Stomach smooth muscle (tissue), 2 donors: ENCODE data around the gene MPHOSPH8.

ENCODE experiments used
- H3K27ac ChIP-seq: one replicate; pipeline ENCODE4 v1.7.0; 2013; ENCODE audit warnings: mild to moderate bottlenecking, low read length, inconsistent platforms
- H3K27me3 ChIP-seq, 2 donors: one replicate each; pipeline ENCODE4 v1.7.0; 2013; ENCODE audit warnings: low read length in 2 of 2; ENCODE audit not compliant: insufficient read depth in 2 of 2, control insufficient read depth in 1 of 2
- H3K36me3 ChIP-seq, 2 donors: one replicate each; pipeline ENCODE4 v1.7.0; 2013; ENCODE audit warnings: low read length in 2 of 2; ENCODE audit not compliant: control insufficient read depth in 2 of 2, insufficient read depth in 2 of 2
- H3K4me1 ChIP-seq: one replicate; pipeline ENCODE4 v1.7.0; 2013; ENCODE audit warnings: low read length; ENCODE audit not compliant: control insufficient read depth, insufficient read depth
- H3K4me3 ChIP-seq, 2 donors: one replicate each; pipeline ENCODE4 v1.7.0; 2013; ENCODE audit warnings: low read length in 2 of 2
- H3K9ac ChIP-seq, 2 donors: one replicate each; pipeline ENCODE4 v1.7.0; 2013; ENCODE audit warnings: low read length in 2 of 2, mild to moderate bottlenecking in 1 of 2
- H3K9me3 ChIP-seq, 2 donors: one replicate each; pipeline ENCODE4 v1.7.0; 2013; ENCODE audit warnings: low read length in 2 of 2; ENCODE audit not compliant: control insufficient read depth in 2 of 2
- donor health status: healthy.
- donor health status: Pancreatic carcinoma.

The MPHOSPH8 gene

GRCh38 chr13:19663416-19663979 lies 30.0 kb downstream of the MPHOSPH8 start:
- no peaks in the 10 kb centered on the region for H3K9me3 ChIP-seq
- H3K9ac ChIP-seq = no peak overlapping the region
- H3K27ac ChIP-seq = no peak overlapping the region
- no peaks in the 10 kb centered on the region for H3K27me3 ChIP-seq
- H3K4me1 ChIP-seq = no peaks in the 10 kb centered on the region
- H3K36me3 ChIP-seq = peaks cover 55 to 59% of the 10 kb centered on the region in 2 donors
- no peak overlapping the region for H3K4me3 ChIP-seq

GRCh38 chr13:19664481-19665230 lies 31.2 kb downstream of the MPHOSPH8 start:
- H3K9ac ChIP-seq = no peak overlapping the region
- no peak overlapping the region for H3K4me3 ChIP-seq
- no peaks in the 10 kb centered on the region for H3K27me3 ChIP-seq
- no peaks in the 10 kb centered on the region for H3K9me3 ChIP-seq
- peaks cover 61 to 64% of the 10 kb centered on the region in 2 donors for H3K36me3 ChIP-seq
- H3K27ac ChIP-seq = no peak overlapping the region
- H3K4me1 ChIP-seq = no peaks in the 10 kb centered on the region

GRCh38 chr13:19665427-19665859 lies 32.0 kb downstream of the MPHOSPH8 start:
- Histone ChIP-seq H3K27me3 (no peaks in the 10 kb centered on the region), H3K4me3 (no peak overlapping the region), H3K27ac (no peak overlapping the region), H3K9me3 (no peaks in the 10 kb centered on the region), H3K36me3 (peaks cover 68 to 69% of the 10 kb centered on the region in 2 donors), H3K4me1 (no peaks in the 10 kb centered on the region), H3K9ac (no peak overlapping the region)

DNA sequence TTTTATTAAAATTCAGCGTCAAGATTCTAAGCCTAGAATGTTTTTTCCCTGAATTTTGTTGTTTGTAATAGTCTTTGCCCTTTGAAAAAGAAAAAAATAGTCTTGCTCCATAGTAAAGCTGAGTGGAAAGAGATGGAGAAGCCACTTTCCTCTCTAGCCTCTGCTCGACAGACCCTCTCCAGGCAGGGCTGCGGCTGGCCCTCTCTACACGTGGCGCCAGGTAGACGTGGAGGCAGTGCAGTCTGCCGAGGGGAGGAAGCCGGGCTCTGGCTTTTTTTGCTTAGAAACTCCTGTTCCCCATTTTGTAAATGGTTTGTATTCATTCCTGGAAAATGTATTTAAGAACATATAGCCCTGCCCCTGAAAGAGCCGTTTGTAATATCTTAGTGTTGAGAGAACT lies 35.3 kb downstream of the MPHOSPH8 start:
- Histone ChIP-seq H3K4me3 (no peak overlapping the region), H3K36me3 (peaks cover 64 to 67% of the 10 kb centered on the region in 2 donors), H3K4me1 (no peaks in the 10 kb centered on the region), H3K27ac (no peak overlapping the region), H3K27me3 (no peaks in the 10 kb centered on the region), H3K9me3 (no peaks in the 10 kb centered on the region), H3K9ac (no peak overlapping the region)

DNA sequence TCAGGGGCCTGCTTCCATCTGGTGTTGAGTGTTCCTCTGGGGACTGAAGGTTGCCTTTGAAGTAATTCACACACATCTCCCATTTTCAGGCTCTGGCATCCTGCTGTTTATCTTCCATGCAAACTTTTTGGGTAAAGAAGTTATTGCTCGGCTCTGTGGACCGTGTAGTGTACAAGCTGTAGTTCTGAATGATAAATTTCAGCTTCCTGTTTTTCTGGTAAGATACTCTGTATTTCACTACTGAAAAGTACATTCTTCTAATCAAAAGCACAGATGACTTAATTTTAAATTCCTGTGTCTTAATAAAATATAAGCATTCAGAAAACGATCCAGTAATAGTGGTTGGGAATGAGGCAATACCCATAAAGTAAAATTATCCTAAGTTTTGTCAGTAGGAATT lies 36.7 kb downstream of the MPHOSPH8 start:
- Histone ChIP-seq H3K9me3 (no peaks in the 10 kb centered on the region), H3K9ac (no peak overlapping the region), H3K4me3 (no peak overlapping the region), H3K27me3 (no peaks in the 10 kb centered on the region), H3K36me3 (peaks cover 66 to 68% of the 10 kb centered on the region in 2 donors), H3K27ac (no peak overlapping the region), H3K4me1 (no peaks in the 10 kb centered on the region)

DNA sequence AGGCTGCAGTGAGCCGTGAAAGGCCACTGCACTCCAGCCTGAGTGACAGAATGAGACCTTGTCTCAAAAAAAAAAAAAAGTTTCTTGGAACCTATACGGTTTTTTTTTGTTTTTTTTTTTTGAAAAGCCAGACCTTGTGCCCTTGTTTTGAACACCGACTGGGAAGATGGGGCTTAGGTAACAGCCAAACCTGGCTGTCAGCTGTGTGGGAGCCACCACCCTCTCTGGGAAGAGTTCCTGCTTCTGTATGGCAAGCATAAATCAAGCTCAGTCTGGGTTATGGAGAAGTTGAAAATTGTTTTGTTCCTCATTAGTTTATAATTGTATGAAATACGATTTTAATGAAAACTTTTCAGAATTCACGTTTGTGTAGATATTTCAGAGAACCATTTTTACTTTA lies 39.5 kb downstream of the MPHOSPH8 start:
- H3K27me3 ChIP-seq = no peaks in the 10 kb centered on the region
- no peaks in the 10 kb centered on the region for H3K4me1 ChIP-seq
- no peaks in the 10 kb centered on the region for H3K9me3 ChIP-seq
- peaks cover 56 to 64% of the 10 kb centered on the region in 2 donors for H3K36me3 ChIP-seq
- no peak overlapping the region for H3K27ac ChIP-seq
- no peak overlapping the region for H3K4me3 ChIP-seq
- no peak overlapping the region for H3K9ac ChIP-seq

- Histone ChIP-seq H3K4me1 (no peaks in the 10 kb centered on the region), H3K36me3 (peaks cover 55 to 59% of the 10 kb centered on the region in 2 donors), H3K27me3 (no peaks in the 10 kb centered on the region), H3K4me3 (no peak overlapping the region), H3K27ac (no peak overlapping the region), H3K9me3 (no peaks in the 10 kb centered on the region), H3K9ac (no peak overlapping the region)
Measured at GRCh38 chr13:19673473-19674430, 40.3 kb downstream of the MPHOSPH8 start.

GRCh38 chr13:19674898-19675297 lies 41.4 kb downstream of the MPHOSPH8 start:
- H3K36me3 ChIP-seq = peaks cover 44 to 48% of the 10 kb centered on the region in 2 donors
- H3K9ac ChIP-seq = no peak overlapping the region
- no peaks in the 10 kb centered on the region for H3K9me3 ChIP-seq
- H3K4me1 ChIP-seq = no peaks in the 10 kb centered on the region
- no peaks in the 10 kb centered on the region for H3K27me3 ChIP-seq
- no peak overlapping the region for H3K27ac ChIP-seq
- no peak overlapping the region for H3K4me3 ChIP-seq

DNA sequence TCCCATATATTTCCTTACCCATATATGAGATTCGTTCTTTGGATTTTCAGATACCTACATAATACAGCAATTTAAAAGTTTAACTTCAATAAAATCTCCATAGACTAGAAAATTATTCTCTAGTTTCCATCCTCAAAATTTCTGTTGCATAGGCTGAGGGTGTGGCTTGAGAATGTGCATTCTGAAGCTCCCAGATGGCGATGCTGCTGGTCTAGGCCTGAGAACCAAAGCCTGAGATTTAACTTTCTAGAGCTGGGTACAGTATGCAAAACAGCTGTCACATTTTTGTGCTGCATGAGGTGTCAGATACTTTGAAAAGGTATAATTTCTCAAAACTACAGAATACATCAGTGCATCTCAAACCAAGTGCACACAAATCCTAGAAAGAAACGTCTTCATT lies 42.7 kb downstream of the MPHOSPH8 start:
- Histone ChIP-seq H3K9me3 (no peaks in the 10 kb centered on the region), H3K27ac (no peak overlapping the region), H3K4me3 (no peak overlapping the region), H3K36me3 (peaks cover 32 to 43% of the 10 kb centered on the region in 2 donors), H3K27me3 (no peaks in the 10 kb centered on the region), H3K4me1 (no peaks in the 10 kb centered on the region), H3K9ac (no peak overlapping the region)

DNA sequence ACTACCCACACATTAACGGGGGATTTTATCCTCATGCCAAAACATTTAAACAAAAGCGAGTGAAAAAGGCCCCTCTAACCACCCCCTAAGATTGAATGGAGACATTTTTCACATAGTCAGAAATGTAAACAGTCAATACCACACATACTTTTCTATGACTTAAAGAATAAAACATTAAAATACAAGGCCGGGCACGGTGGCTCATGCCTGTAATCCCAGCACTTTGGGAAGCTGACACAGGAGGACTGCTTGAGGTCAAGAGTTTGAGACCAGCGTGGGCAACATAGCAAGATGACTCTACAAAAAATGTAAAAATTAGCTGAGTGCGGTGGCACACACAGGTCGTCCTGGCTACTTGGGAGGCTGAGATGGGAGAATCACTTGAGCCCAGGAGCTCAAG lies 47.3 kb downstream of the MPHOSPH8 start:
- Histone ChIP-seq H3K9ac (no peak overlapping the region), H3K36me3 (peaks cover 7 to 10% of the 10 kb centered on the region in 2 donors), H3K27me3 (no peaks in the 10 kb centered on the region), H3K4me1 (no peaks in the 10 kb centered on the region), H3K4me3 (no peak overlapping the region), H3K27ac (no peak overlapping the region), H3K9me3 (no peaks in the 10 kb centered on the region)
